GM12864 (cell line): ENCODE data around the gene FRMD4A.

Experiments used
- DNase-seq: peaks from one replicate; pipeline ENCODE4 v3.0.0-alpha.2; 2011; ENCODE audit warnings: low read depth
- H3K4me3 ChIP-seq: 2 replicates; pipeline ENCODE4 v1.5.1; 2011; ENCODE audit warnings: mild to moderate bottlenecking, low read depth, low read length, control low read depth
- TF ChIP-seq, protein P1 (sequence below): IDR thresholded peaks from 2 replicates; pipeline ENCODE4 v1.5.1; 2011; ENCODE audit warnings: low read depth, mild to moderate bottlenecking, moderate library complexity, low read length, control low read depth, inconsistent platforms; ENCODE audit errors: missing control alignments

Gene FRMD4A

DNA sequence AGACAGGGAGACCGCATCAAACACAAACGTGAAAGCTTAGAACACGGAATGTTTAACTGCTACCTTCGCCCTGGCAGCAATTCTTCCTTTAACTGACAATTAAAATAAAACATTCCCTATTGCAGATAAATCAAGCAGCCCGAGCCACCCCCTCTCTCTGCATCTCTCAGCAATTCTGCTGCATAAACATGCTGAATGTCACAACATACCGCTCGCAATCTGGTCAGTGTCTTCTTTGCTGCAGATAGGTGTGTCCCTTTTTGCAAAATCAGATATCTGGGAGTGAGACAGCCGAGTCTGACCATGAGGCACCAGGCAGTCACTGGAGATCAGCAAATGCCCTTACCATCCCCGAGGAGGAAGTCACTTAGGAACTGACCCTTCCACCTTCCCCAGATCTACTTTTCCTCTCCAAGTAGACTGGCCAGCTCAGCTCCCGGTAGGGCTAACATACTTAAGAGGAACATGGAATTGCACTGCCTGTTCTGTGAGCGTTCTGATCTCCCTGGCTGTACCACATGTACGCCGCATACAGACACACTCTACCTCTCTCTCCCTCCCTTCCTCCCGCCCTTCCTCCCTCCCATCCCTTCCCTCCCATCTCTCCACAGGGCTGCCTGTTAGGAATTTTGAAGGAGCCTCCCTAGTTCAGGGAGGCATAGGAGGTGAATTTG is at the start of gene FRMD4A:
Gene FRMD4A (minus strand): TSS at position 537 of the 674 bp plus-strand sequence.
- TF ChIP-seq, protein P1, sequence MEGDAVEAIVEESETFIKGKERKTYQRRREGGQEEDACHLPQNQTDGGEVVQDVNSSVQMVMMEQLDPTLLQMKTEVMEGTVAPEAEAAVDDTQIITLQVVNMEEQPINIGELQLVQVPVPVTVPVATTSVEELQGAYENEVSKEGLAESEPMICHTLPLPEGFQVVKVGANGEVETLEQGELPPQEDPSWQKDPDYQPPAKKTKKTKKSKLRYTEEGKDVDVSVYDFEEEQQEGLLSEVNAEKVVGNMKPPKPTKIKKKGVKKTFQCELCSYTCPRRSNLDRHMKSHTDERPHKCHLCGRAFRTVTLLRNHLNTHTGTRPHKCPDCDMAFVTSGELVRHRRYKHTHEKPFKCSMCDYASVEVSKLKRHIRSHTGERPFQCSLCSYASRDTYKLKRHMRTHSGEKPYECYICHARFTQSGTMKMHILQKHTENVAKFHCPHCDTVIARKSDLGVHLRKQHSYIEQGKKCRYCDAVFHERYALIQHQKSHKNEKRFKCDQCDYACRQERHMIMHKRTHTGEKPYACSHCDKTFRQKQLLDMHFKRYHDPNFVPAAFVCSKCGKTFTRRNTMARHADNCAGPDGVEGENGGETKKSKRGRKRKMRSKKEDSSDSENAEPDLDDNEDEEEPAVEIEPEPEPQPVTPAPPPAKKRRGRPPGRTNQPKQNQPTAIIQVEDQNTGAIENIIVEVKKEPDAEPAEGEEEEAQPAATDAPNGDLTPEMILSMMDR = no peak
- no peak for DNase-seq
- H3K4me3 ChIP-seq = no peak within 1 kb of the TSS

- no peak overlapping the region for H3K4me3 ChIP-seq
- TF ChIP-seq, protein P1 = no peak
- no peak for DNase-seq
These were observed 49.0 kb upstream of the FRMD4A start for GRCh38 chr10:14379556-14380280.

- TF ChIP-seq, protein P1 = no peak
- no peak overlapping the region for H3K4me3 ChIP-seq
- DNase-seq = no peak
These were observed 47.8 kb upstream of the FRMD4A start for GRCh38 chr10:14378387-14378960.

GRCh38 chr10:14377591-14378175 is 47.0 kb upstream of the FRMD4A start:
- TF ChIP-seq, protein P1 = no peak
- no peak overlapping the region for H3K4me3 ChIP-seq
- no peak for DNase-seq

DNA sequence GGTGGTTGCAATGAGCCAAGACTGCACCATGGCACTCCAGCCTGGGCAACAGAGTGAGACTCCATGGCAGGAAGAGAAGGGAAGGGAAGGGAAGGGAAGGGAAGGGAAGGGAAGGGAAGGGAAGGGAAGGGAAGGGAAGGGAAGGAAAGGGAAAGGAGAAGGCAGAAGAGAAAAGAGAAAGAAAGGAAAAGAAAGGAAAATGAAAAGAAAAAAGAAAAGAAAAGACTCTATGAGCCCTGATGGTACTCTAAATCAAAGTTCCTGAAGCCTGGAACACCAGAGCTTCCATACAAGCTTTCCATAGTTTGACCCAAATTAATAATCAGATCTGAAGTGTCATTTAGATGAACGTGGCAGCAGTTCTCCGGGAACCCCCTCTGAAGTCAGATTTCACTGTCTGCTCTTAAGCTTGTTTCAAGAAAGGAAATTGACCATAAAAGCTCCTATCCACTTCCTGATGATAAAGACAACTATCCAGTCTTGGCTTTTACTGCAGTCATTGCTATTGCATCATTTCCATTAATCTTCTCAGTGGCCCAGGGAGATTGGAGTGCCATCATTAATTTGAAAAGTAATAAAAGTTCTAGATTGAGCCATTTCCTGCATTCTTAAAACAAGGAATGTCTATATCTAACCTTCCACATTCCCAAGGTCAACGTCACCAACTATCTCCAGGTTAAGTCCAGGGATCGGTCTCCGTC is 44.2 kb upstream of the FRMD4A start:
- DNase-seq = no peak
- H3K4me3 ChIP-seq = no peak overlapping the region

GRCh38 chr10:14372606-14373005 is 41.9 kb upstream of the FRMD4A start:
- no peak overlapping the region for H3K4me3 ChIP-seq
- TF ChIP-seq, protein P1 = no peak
- no peak for DNase-seq

More for the DNA sequence above, 44.2 kb upstream of the FRMD4A start:
- TF ChIP-seq, protein P1 = no peak
